C4-2B (cell line): ENCODE data around the gene GGPS1.

ENCODE experiments used
- H3K27ac ChIP-seq: fragments of 450-650 bp; 2 replicates; pipeline ENCODE4 v1.5.1; 2017
- ZFX ChIP-seq: fragments of 450-650 bp; IDR thresholded peaks from 2 replicates; pipeline ENCODE4 v1.6.1; 2017
- TF ChIP-seq, protein P1 (sequence below): fragments of 450-650 bp; conservative IDR thresholded peaks from 2 replicates; pipeline ENCODE4 v1.5.1; 2017; ENCODE audit warnings: mild to moderate bottlenecking

The GGPS1 gene

GRCh38 chr1:235295902-235296350 is 32.4 kb upstream of the GGPS1 start:
- TF ChIP-seq, protein P1, sequence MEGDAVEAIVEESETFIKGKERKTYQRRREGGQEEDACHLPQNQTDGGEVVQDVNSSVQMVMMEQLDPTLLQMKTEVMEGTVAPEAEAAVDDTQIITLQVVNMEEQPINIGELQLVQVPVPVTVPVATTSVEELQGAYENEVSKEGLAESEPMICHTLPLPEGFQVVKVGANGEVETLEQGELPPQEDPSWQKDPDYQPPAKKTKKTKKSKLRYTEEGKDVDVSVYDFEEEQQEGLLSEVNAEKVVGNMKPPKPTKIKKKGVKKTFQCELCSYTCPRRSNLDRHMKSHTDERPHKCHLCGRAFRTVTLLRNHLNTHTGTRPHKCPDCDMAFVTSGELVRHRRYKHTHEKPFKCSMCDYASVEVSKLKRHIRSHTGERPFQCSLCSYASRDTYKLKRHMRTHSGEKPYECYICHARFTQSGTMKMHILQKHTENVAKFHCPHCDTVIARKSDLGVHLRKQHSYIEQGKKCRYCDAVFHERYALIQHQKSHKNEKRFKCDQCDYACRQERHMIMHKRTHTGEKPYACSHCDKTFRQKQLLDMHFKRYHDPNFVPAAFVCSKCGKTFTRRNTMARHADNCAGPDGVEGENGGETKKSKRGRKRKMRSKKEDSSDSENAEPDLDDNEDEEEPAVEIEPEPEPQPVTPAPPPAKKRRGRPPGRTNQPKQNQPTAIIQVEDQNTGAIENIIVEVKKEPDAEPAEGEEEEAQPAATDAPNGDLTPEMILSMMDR: no peak
- no peak for TF ChIP-seq ZFX
- H3K27ac ChIP-seq: peak overlapping the region; percentile 59

DNA sequence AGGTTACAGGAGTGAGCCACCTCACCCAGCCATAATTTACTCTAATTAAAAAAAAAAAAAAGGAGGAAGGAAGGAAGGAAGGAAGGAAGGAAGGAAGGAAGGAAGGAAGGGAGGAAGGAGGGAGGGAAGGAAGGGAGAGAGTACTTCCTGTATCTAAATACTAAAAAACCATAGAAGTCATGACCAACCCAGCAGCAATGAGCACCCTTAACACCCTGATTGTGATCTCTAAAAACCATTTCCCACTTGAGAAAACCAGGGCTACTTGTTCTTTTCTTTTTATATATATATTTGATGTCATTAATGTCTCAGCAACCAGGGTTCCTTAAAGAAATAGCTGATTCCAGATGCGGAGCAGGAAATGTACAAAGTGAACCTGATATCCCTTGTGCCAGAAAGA is 31.6 kb upstream of the GGPS1 start:
- TF ChIP-seq, protein P1: no peak
- TF ChIP-seq ZFX: no peak
- H3K27ac ChIP-seq: peak overlapping the region; percentile 59

DNA sequence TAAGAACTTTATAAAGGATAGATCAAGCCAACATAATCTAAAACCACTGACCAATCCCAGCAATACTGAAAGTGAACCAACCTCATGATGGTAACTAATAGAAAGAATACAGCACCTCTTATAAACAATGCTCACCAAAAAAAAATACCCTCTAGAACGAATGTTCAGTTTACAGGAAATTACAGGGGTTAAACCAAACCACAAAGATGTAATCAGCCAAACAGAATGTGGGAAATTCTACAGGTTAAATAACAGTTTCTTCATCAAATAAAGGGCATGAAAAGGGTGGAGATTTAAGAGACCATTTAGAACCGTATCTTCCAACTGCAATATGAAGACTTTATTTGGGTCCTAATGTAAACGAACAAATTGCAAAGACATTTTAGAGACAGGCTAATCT is 30.8 kb upstream of the GGPS1 start:
- no peak overlapping the region for H3K27ac ChIP-seq
- TF ChIP-seq, protein P1: no peak
- no peak for TF ChIP-seq ZFX

- TF ChIP-seq, protein P1: no peak
- TF ChIP-seq ZFX: no peak
- H3K27ac ChIP-seq: no peak overlapping the region
These were observed 29.6 kb upstream of the GGPS1 start for GRCh38 chr1:235298758-235299157.

- H3K27ac ChIP-seq: no peak overlapping the region
- TF ChIP-seq, protein P1: no peak
- TF ChIP-seq ZFX: no peak
These were observed 29.1 kb upstream of the GGPS1 start for GRCh38 chr1:235299169-235299858.

DNA sequence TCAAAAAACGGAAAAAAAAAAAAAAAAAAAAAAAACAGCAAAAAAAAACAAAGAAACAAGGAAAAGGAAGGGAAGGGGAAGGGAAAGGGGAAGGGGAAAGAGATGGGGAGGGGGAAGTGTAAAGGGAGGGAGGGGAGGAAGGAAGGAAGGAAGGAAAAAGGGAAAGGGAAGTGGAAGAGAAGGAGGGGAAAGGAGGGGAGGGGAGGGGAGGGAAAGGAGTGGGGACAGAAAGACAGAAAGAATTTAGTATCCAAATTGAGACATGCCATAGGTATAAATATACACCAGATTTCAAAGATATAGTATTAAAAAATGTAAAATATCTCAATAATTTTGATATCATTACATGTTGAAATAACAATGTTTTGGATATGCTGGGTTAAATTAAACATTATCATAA is 26.2 kb upstream of the GGPS1 start:
- no peak overlapping the region for H3K27ac ChIP-seq
- TF ChIP-seq ZFX: no peak
- TF ChIP-seq, protein P1: no peak

DNA sequence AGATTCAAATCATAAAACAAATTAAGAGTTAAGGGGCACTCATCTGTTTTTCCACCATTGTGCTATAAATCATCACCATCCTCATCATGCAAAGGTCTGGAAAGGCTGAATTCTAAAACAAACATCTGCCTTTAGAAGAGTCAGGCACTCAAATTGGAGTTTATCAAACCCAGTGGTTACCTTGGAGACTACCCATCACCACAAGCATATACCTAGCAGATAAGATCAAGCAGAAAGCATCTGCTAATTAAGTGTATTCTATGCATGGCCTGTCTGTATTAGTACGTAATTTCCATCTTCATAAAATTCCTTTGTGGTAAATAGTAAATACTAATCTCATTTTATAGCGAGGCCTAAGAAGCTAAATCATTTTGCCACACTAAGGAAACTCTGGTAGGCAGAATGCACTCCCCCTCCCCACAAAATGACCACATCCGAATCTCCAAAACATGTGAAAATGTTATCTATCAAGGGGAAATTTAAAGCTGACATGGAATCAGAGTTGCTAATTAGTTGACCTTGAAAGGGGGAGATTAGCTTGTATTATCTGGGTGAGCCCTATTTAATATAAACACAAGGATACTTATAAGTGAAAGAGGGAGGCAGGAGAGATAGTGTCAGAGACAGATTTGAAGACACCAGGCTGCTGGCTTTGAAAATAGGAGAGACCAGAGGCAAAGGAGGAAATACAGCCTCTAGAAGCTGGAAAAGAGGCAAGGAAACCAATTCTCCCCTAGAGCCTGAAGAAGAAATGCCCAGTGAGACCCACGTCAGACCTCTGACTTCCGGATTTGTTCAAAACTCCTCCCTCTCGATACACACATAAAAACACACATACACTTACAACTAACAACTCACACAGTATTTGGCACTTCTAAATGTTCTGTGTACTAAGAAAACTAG is 23.6 kb upstream of the GGPS1 start:
- TF ChIP-seq, protein P1: no peak
- no peak for TF ChIP-seq ZFX
- no peak overlapping the region for H3K27ac ChIP-seq
